Esophagus squamous epithelium (tissue), 4 donors: ENCODE data around the gene GOLGA5.
"Not testable (repeated sequence)": the region's sequence is repeated elsewhere in the genome, so short reads cannot be mapped to it uniquely, and the experiment has no call there.

Experiments used
- POLR2A ChIP-seq, 4 donors: fragments of 450-650 bp; IDR thresholded peaks; one replicate each; pipeline ENCODE4 v1.6.1; 2017; ENCODE audit warnings: antibody characterized with exemption in 4 of 4, mild to moderate bottlenecking in 4 of 4, moderate library complexity in 3 of 4
- TF ChIP-seq, protein P1 (sequence below), 6 experiments: fragments of 450-650 bp in 4 of 6; fragments of 200-600 bp in 2 of 6; sonication (generic) in 2 of 6; IDR thresholded peaks; one replicate each; pipeline ENCODE4 v1.5.1; 2016 to 2019; ENCODE audit warnings: antibody characterized with exemption in 6 of 6, mild to moderate bottlenecking in 4 of 6, moderate library complexity in 4 of 6

DNA sequence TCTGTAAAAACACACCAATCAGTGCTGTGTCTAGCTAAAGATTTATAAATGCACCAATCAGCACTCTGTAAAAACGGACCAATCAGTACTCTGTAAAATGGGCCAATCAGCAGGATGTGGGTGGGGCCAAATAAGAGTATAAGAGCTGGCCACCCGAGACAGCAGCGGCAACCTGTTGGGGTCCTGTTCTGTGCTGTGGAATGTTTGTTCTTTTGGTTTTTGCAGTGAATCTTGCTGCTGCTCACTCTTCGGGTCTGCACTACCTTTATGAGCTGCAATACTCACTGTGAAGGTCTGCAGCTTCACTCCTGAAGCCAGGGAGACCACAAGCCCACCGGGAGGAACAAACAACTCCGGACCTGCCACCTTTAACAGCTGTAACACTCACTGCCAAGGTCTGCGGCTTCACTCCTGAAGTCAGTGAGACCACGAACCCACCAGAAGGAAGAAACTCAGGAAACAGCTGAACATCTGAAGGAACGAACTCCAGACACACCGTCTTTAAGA is 43.8 kb upstream of the GOLGA5 start:
- peak in 1 of 4 donors; percentile 20 for TF ChIP-seq POLR2A (IDR thresholded peaks at IDR 0.05)
- TF ChIP-seq, protein P1, sequence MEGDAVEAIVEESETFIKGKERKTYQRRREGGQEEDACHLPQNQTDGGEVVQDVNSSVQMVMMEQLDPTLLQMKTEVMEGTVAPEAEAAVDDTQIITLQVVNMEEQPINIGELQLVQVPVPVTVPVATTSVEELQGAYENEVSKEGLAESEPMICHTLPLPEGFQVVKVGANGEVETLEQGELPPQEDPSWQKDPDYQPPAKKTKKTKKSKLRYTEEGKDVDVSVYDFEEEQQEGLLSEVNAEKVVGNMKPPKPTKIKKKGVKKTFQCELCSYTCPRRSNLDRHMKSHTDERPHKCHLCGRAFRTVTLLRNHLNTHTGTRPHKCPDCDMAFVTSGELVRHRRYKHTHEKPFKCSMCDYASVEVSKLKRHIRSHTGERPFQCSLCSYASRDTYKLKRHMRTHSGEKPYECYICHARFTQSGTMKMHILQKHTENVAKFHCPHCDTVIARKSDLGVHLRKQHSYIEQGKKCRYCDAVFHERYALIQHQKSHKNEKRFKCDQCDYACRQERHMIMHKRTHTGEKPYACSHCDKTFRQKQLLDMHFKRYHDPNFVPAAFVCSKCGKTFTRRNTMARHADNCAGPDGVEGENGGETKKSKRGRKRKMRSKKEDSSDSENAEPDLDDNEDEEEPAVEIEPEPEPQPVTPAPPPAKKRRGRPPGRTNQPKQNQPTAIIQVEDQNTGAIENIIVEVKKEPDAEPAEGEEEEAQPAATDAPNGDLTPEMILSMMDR (IDR thresholded peaks at IDR 0.05): not testable (repeated sequence)
